Measurements from ENCODE around the gene SORCS2. TPM values are rescaled to one million over a fixed set of nuclear protein-coding genes. Genes with fewer than 3 reads are reported as not detected.
A peak's percentile ranks its signal among the peaks of the same experiment; 100 is the strongest.

Gene SORCS2
- total RNA-seq, 1 experiment from 2014 or later = 4.1 TPM

GRCh38 chr4:7595934-7596461, 403.7 kb downstream of the SORCS2 start:
- no peaks in the 10 kb centered on the region for H3F3A ChIP-seq (ENCODE audit: low read length, unreplicated experiment)
- POLR2A ChIA-PET (ENCODE audit: unreplicated experiment) = no interaction called here
- H3K4me3 ChIP-seq (ENCODE audit: low read length) = peak overlapping the region; percentile 24
- H2AFZ ChIP-seq (ENCODE audit: low read length) = no peak overlapping the region
- DNase-seq (peak; percentile 58), ATAC-seq (peak; percentile 76)
- H3K9me2 ChIP-seq (replicated peaks; ENCODE audit: low read length) = no peaks in the 10 kb centered on the region
- H3K9ac ChIP-seq (ENCODE audit: low read length) = no peak overlapping the region
- no peaks in the 10 kb centered on the region for H3K9me3 ChIP-seq (ENCODE audit: low read length)
- H4K20me1 ChIP-seq (ENCODE audit: low read length) = no peaks in the 10 kb centered on the region
- H3K79me2 ChIP-seq (ENCODE audit: low read length) = no peaks in the 10 kb centered on the region
- BruUV-seq (replicated peaks) = no TSS peak
- H3K27me3 ChIP-seq (ENCODE audit: low read length) = no peaks in the 10 kb centered on the region
- CTCF ChIA-PET = interaction anchor here (0.6 kb wide), 1 partner anchor 203 kb away, joined by 3 read pairs; no protein-coding TSS in a partner anchor
- H3K36me3 ChIP-seq (ENCODE audit: low read depth, low read length) = no peaks in the 10 kb centered on the region
- 0 out of 2 replicates have a peak overlapping the region, but pooled peaks have one; percentile 3 for H3K27ac ChIP-seq (ENCODE audit: low read length)
- peaks cover 16% of the 10 kb centered on the region for H3K4me1 ChIP-seq (ENCODE audit: insufficient read depth, low read length)
- intact Hi-C loops (cut with micrococcal nuclease) = no loop called here
- peak overlapping the region; percentile 66 for H3K4me2 ChIP-seq (ENCODE audit: low read length)
- TF ChIP-seq EZH2 (IDR thresholded peaks at IDR 0.05; ENCODE audit: low read length, unreplicated experiment) (no peak), CTCF (conservative IDR thresholded peaks at IDR 0.05; ENCODE audit: low read depth, low read length) (no peak), EZH2phosphoT487 (IDR thresholded peaks at IDR 0.05; ENCODE audit: borderline replicate concordance, low read length) (no peak)

DNA sequence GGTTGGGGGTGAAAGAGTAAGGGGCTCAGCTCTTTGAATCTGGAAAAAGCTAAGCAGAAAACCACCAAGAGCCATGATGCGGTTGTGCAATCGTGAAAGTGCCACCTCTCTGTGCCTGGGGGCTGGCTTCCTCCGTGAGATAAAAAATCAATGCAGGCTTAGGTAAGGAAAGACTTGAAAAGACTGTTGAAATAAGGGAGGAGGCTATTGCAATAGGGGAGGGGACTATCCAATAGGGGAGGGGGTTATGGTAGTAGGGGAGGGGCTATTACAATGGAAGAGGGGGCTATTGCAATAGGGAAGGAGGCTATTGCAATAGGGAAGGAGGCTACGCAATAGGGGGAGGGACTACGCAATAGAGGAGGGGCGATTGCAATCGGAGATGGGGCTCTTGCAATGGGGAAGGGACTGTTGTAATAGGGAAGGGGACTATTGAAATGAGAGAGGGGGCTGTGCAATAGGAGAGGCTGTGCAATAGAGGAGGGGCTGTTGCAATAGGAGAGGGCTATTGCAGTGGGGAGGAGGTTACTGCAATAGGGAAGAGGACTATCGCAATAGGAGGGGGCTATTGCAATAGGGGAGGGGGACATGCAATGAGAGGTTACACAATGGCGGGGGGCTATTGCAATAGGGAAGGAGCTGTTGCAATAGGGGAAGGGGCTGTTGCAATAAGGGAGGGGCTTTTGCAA, 404.7 kb downstream of the SORCS2 start:
- TF ChIP-seq EZH2 (IDR thresholded peaks at IDR 0.05; ENCODE audit: low read length, unreplicated experiment) = no peak
- no peak for TF ChIP-seq EZH2phosphoT487 (IDR thresholded peaks at IDR 0.05; ENCODE audit: borderline replicate concordance, low read length)
- TF ChIP-seq CTCF (conservative IDR thresholded peaks at IDR 0.05; ENCODE audit: low read depth, low read length) = no peak
- Histone ChIP-seq H3F3A (ENCODE audit: low read length, unreplicated experiment) (no peaks in the 10 kb centered on the region), H3K27me3 (ENCODE audit: low read length) (no peaks in the 10 kb centered on the region), H3K4me2 (ENCODE audit: low read length) (peak overlapping the region; percentile 66), H3K27ac (ENCODE audit: low read length) (no peak overlapping the region), H3K79me2 (ENCODE audit: low read length) (no peaks in the 10 kb centered on the region), H3K9ac (ENCODE audit: low read length) (no peak overlapping the region), H4K20me1 (ENCODE audit: low read length) (no peaks in the 10 kb centered on the region), H3K4me1 (ENCODE audit: insufficient read depth, low read length) (peaks cover 16% of the 10 kb centered on the region), H3K9me3 (ENCODE audit: low read length) (no peaks in the 10 kb centered on the region), H3K9me2 (replicated peaks; ENCODE audit: low read length) (no peaks in the 10 kb centered on the region), H3K36me3 (ENCODE audit: low read depth, low read length) (no peaks in the 10 kb centered on the region), H2AFZ (ENCODE audit: low read length) (no peak overlapping the region), H3K4me3 (ENCODE audit: low read length) (no peak overlapping the region)
- no TSS peak for BruUV-seq (replicated peaks)
- intact Hi-C loops (cut with micrococcal nuclease) = no loop called here
- ChIA-PET CTCF (no interaction called here), POLR2A (ENCODE audit: unreplicated experiment) (no interaction called here)
- DNase-seq (no peak), ATAC-seq (no peak)

Measured in PC-3 (cell line).